ENCODE results near the gene COBL.

Gene COBL

DNA sequence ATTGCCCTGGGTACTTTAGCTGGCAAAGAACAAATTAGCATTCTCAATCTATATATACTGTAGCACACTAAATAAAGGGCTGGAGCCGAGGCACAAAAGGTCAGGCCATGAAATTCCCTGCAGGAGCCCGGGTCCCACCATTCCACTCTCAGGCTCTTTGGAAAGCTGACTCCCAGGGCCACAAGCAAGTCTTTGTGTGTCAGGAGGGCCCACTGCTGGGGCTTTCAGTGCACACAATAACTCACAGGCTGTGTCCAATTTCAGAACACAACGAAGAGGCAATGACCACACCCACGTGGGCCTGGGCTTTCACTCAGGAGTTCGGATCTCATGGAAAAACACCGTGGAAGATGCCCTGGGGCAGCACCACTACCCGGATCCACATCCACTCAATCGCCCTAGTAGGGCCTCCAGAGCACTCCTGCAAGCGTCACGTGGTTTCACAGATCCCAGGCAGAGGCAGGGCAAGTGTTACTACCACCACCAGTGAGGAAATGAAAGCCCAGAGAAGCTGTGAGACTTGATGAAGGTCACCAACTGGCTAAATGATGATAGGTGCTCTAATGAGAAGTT lies 60.3 kb downstream of the COBL start:
- no peaks in the 10 kb centered on the region for H3K36me3 Mint-ChIP-seq (ENCODE audit: low read depth)
- H3K27ac Mint-ChIP-seq, result peak overlapping the region; percentile 18 to 82 (median 58)
- H3K9me3 Mint-ChIP-seq, result no peaks in the 10 kb centered on the region
- TF ChIP-seq, protein P1, sequence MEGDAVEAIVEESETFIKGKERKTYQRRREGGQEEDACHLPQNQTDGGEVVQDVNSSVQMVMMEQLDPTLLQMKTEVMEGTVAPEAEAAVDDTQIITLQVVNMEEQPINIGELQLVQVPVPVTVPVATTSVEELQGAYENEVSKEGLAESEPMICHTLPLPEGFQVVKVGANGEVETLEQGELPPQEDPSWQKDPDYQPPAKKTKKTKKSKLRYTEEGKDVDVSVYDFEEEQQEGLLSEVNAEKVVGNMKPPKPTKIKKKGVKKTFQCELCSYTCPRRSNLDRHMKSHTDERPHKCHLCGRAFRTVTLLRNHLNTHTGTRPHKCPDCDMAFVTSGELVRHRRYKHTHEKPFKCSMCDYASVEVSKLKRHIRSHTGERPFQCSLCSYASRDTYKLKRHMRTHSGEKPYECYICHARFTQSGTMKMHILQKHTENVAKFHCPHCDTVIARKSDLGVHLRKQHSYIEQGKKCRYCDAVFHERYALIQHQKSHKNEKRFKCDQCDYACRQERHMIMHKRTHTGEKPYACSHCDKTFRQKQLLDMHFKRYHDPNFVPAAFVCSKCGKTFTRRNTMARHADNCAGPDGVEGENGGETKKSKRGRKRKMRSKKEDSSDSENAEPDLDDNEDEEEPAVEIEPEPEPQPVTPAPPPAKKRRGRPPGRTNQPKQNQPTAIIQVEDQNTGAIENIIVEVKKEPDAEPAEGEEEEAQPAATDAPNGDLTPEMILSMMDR (IDR thresholded peaks at IDR 0.05; ENCODE audit: unreplicated experiment in 3 of 3), result no peak
- H3K27me3 Mint-ChIP-seq (ENCODE audit: low read depth), result peaks cover 7% of the 10 kb centered on the region
- H3K4me3 Mint-ChIP-seq, result peak overlapping the region in 1 of 3 experiments; percentile 26
- peaks cover 68% of the 10 kb centered on the region for H3K4me1 Mint-ChIP-seq

DNA sequence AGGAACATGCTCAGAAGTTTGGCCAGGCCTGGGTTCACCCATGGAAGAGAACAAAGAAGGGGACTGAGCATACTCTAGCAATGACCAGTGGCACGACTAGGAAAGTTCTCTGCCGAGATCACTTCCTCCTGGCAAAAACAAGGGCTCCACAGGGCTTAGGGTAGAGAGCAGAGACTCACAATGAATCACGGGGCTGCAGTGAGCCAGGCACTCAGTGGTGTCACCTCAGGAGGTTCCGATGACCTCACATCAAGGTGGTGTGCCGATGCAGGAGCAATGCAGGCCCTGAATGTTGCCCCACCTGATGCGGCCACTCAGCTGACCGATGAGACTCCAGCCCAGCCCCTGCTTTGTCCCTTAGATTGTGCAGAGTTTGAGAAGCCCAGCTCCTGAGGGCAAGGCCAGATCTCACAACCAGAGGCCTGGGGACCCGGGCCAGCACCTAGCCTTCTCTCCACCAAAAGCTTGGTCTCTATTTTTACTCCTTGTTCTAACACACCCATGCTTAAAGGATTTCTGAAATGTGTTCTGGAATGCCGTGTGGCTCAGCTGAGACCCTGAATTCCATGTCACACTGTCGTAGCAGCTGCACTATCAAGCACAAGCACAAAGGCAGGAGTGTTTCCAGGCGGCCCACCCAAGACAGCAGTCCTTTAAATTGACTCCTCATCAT lies 60.9 kb downstream of the COBL start:
- peaks cover 3% of the 10 kb centered on the region for H3K27me3 Mint-ChIP-seq (ENCODE audit: low read depth)
- peak overlapping the region in 1 of 3 experiments; percentile 43 for H3K4me3 Mint-ChIP-seq
- no peaks in the 10 kb centered on the region for H3K36me3 Mint-ChIP-seq (ENCODE audit: low read depth)
- H3K27ac Mint-ChIP-seq, result peak overlapping the region; percentile 18 to 82 (median 58)
- TF ChIP-seq, protein P1 (IDR thresholded peaks at IDR 0.05; ENCODE audit: unreplicated experiment in 3 of 3), result no peak
- H3K4me1 Mint-ChIP-seq, result peaks cover 66% of the 10 kb centered on the region
- no peaks in the 10 kb centered on the region for H3K9me3 Mint-ChIP-seq

DNA sequence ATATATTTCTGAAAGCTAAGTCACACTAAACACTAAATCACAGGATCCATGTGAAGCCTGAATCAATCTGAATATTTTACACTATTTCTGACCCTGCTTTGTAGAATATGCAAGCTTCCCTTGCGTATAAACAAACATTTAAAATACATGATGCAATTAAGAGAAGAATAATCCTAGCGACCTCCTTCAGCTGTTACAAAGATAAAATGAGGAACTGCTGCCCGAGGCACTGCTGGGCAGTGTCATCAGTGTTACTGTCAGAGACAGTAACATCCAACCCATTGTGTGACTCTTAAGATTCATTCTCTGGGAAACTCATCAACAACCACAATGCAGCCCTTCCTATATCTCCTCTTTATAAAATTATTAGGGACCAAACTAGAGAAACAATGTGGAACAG lies 61.6 kb downstream of the COBL start:
- H3K36me3 Mint-ChIP-seq (ENCODE audit: low read depth), result no peaks in the 10 kb centered on the region
- H3K27me3 Mint-ChIP-seq (ENCODE audit: low read depth), result peaks cover 3% of the 10 kb centered on the region
- H3K27ac Mint-ChIP-seq, result peak overlapping the region; percentile 18 to 82 (median 39)
- no peaks in the 10 kb centered on the region for H3K9me3 Mint-ChIP-seq
- TF ChIP-seq, protein P1 (IDR thresholded peaks at IDR 0.05; ENCODE audit: unreplicated experiment in 3 of 3), result no peak
- H3K4me1 Mint-ChIP-seq, result peaks cover 60% of the 10 kb centered on the region
- peak overlapping the region in 2 of 3 experiments; percentile 2 to 3 for H3K4me3 Mint-ChIP-seq

DNA sequence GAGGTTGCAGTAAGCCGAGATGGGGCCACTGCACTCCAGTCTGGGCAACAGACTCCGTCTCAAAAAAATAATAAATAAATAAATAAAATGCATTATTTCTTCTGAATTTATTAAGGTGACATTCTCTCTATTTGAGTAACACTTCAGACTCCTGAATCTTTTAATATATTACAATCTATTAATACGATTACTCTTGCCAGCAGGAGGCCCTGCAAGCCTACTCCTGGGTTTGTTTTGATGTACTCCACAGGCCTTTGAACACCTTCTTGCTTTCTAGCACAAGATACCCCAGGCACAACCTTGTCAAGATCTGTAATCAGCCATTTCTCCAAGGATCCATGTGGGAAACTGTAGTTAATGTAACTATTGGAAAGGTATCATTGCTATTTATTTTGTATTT lies 63.5 kb downstream of the COBL start:
- H3K4me1 Mint-ChIP-seq, result peaks cover 50% of the 10 kb centered on the region
- no peaks in the 10 kb centered on the region for H3K9me3 Mint-ChIP-seq
- H3K36me3 Mint-ChIP-seq (ENCODE audit: low read depth), result no peaks in the 10 kb centered on the region
- no peak overlapping the region for H3K27ac Mint-ChIP-seq
- TF ChIP-seq, protein P1 (IDR thresholded peaks at IDR 0.05; ENCODE audit: unreplicated experiment in 3 of 3), result no peak
- peaks cover 3% of the 10 kb centered on the region for H3K27me3 Mint-ChIP-seq (ENCODE audit: low read depth)
- no peak overlapping the region for H3K4me3 Mint-ChIP-seq

DNA sequence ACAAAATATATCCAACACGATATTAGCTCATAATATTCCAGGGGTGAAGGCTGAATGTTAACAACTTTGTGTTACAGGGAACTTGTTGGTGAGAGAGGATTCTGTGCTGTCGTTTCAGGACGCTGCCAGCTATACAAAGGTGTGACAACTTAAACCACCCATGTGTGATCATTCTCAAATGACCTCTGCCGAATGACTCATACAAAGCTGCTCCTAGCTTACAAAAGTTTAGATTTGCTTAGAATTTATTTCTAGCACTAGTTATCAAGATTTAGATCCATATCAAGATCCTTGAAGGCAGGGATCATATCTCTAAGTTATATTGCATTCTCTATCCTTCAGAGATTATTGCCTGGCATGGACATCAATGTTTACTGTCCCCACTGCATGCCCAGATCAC lies 65.3 kb downstream of the COBL start:
- no peaks in the 10 kb centered on the region for H3K9me3 Mint-ChIP-seq
- H3K27me3 Mint-ChIP-seq (ENCODE audit: low read depth), result peaks cover 2% of the 10 kb centered on the region
- no peaks in the 10 kb centered on the region for H3K36me3 Mint-ChIP-seq (ENCODE audit: low read depth)
- peaks cover 43% of the 10 kb centered on the region for H3K4me1 Mint-ChIP-seq
- H3K27ac Mint-ChIP-seq, result no peak overlapping the region
- TF ChIP-seq, protein P1 (IDR thresholded peaks at IDR 0.05; ENCODE audit: unreplicated experiment in 3 of 3), result no peak
- no peak overlapping the region for H3K4me3 Mint-ChIP-seq

DNA sequence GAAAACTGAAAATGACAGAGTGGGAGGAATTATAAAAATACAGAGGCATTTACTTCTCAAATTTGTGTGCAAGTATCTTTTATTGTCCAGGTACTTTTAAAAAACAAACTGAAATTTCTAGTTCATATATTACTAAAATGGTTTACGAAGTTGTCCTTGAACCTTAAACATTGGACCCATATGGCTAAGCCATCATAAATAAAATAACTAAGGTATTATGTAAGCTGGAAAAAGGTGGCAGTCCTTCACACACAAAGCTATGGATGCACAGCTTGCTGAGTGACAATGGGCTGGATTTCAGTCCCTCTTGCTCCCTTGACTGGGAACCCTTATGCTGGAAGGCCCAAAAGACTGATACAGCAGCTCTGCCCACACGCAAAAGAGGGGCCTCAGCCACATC lies 66.1 kb downstream of the COBL start:
- H3K27me3 Mint-ChIP-seq (ENCODE audit: low read depth), result no peaks in the 10 kb centered on the region
- no peaks in the 10 kb centered on the region for H3K9me3 Mint-ChIP-seq
- TF ChIP-seq, protein P1 (IDR thresholded peaks at IDR 0.05; ENCODE audit: unreplicated experiment in 3 of 3), result no peak
- H3K4me3 Mint-ChIP-seq, result no peak overlapping the region
- H3K36me3 Mint-ChIP-seq (ENCODE audit: low read depth), result no peaks in the 10 kb centered on the region
- peaks cover 45% of the 10 kb centered on the region for H3K4me1 Mint-ChIP-seq
- no peak overlapping the region for H3K27ac Mint-ChIP-seq
